ENCODE data around the gene IPO8.

GRCh38 chr12:30603129-30603528, 92.5 kb downstream of the IPO8 start:
- TF ChIP-seq POLR2AphosphoS5 (IDR thresholded peaks at IDR 0.05; ENCODE audit: low read depth, low read length) = no peak
- no peak for TF ChIP-seq POLR2A (IDR thresholded peaks at IDR 0.05; ENCODE audit: low read depth, low read length)
